Mammary epithelial cell (primary cell): ENCODE results near the gene ZNRF1.

Source experiments
- CTCF ChIP-seq, 2 donors: IDR thresholded peaks in 1 of 2; conservative IDR thresholded peaks in 1 of 2; 2 replicates each; pipeline ENCODE4 v1.5.1; 2011 to 2012; ENCODE audit warnings: inconsistent platforms in 2 of 2, low read length in 2 of 2, mild to moderate bottlenecking in 2 of 2, control low read depth in 1 of 2, low read depth in 1 of 2; ENCODE audit not compliant: insufficient read depth in 1 of 2; ENCODE audit errors: extremely low read depth in 1 of 2
- EZH2 ChIP-seq: IDR thresholded peaks from 2 replicates; pipeline ENCODE4 v1.6.1; 2012; ENCODE audit warnings: low read length, inconsistent platforms, borderline replicate concordance

DNA sequence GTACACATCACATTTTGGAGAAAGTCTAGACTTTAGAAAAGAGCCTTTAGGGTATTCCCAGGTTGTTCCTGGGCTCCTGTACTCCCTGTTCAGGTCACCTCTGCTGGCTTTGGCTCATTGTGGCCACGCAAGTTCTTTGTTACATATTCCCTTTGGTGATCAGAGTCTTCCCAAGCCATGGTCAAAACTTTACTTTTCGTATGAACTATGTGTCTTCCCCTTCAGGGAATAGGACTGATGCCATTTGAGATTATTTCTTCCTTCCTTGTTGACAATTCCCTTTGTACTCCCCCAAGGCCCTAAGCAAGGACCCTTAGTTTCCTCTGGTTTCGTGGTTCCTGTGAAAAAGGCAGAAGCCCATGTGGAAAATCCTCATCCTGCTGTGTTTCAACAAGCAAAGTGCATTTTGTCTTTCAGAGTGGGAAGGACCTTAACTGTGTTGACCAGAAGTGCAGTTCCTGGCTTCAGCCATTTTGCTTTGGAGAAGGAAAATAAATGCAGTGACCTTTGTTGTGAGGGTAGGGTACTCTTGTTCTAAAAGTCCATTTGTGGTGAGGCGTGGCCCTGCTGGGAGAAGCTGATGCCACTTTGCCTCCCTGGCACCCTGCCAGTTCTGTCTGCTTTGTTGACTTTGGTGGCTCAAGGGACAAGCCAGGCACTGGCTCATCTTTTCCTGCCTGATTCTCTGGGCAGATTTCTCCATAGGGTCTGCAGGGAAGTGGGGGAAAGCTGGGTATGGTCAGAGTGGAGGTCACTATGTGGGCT lies 55.1 kb downstream of the ZNRF1 start:
- TF ChIP-seq CTCF (conservative IDR thresholded peaks at IDR 0.05 in 1 of 2, IDR thresholded peaks at IDR 0.05 in 1 of 2; ENCODE audit: extremely low read depth in 1 of 2, insufficient read depth in 1 of 2, low read depth in 1 of 2, low read length in 2 of 2) (no peak), EZH2 (no peak)
